IPS-18c (cell line): ENCODE measurements around the gene PPIL1.

Experiments
- H3K4me3 ChIP-seq: 2 replicates; pipeline ENCODE4 v1.7.0; 2013; ENCODE audit warnings: low read depth, mild to moderate bottlenecking, low read length, moderate library complexity; ENCODE audit not compliant: insufficient read depth
- H3K9me3 ChIP-seq: one replicate; pipeline ENCODE4 v1.6.1; 2013; ENCODE audit warnings: mild to moderate bottlenecking, low read length, moderate library complexity; ENCODE audit not compliant: control insufficient read depth, insufficient read depth

Gene PPIL1

DNA sequence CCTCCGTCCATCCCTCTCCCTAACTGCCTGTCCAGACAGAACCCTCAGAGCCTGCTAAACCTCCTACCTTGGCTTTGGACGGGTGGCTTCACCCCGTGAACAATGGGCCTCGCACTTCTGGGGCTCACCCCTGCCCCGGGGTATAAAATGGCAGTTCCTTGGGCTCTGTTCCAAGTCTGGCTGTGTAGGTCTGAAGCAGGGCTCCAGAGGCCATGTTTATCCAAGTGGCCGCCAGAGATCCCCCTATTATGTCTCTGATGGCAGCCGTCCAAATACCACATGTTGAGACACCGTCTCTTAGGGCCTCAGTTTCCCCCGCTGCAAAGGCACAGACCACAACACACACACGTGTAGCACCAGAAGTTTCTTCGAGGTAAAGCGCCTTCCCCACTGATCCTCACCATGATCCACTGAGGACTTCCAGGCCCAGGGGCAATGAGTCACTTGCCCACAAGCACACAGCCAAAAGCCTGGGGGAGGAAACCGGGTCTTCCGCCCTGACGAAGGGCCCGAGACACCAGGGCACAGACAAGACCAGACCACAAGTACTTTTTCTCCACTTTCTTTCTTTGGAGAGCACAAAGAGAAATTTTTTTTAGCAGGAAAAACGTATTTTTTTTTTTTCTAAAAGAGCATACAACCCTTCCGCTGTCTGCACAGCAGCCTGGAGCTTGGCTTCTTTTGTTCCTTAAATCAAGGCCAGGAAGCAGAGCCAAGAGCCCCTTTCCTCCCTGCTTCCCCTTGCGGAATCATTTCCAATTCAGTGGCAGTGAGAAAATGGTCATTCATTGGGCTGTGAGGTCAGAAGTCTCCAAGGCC is 47.1 kb downstream of the PPIL1 start:
- no peaks in the 10 kb centered on the region for H3K9me3 ChIP-seq
- no peak overlapping the region for H3K4me3 ChIP-seq

DNA sequence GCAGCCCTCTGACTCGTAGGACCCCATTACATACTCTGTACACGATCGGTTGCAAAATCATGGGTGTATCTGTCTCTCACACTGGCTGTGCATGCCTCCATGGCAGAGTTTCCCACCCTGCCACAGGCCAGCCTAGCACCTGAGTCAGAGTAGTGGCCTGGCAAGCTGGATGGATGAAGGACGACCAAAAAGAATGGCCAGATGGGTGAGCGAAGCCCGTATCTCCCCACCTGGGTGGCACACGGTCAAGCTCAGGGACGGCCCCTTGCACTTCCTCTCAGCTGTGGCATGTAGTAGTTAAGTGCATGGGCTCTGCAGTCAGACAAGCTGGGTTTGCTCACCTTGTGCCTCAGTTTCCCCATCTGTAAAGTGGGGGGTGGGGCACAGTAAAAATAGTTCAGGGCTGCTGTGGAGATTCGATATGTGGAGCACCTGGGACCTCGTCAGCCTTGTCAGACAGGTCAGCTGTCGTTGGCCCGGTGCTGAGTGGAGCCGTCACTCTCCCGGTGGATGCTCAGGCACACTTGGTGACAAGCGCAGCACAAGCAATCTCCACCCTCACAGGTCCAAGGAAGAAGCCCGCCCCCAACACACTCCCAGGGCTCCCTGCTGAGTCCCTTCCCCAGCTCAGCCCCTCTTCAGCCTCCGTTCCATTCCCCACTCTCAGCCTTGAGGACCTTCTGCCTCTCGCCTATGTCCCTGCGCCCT is 47.9 kb downstream of the PPIL1 start:
- H3K9me3 ChIP-seq = no peaks in the 10 kb centered on the region
- H3K4me3 ChIP-seq = no peak overlapping the region

DNA sequence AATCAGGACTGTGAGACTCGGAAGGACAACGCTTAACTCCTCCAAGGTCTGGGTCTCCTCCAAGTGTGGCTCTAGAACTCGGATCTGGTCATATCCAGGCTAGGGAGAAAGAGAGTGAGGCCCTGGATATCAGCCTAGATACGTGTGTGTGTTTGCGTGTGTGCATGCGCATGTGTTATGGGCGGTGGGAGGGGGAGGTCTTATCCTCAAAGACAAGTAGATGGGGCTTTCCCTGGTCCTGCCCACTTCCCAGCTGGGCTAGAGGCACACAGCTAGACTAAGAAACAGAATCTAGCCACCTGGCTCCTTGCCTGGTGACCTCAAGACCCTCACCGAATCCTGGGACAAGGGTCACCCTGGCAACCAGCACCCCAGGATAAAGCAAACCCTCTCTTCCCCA is 48.6 kb downstream of the PPIL1 start:
- Histone ChIP-seq H3K9me3 (no peaks in the 10 kb centered on the region), H3K4me3 (no peak overlapping the region)

DNA sequence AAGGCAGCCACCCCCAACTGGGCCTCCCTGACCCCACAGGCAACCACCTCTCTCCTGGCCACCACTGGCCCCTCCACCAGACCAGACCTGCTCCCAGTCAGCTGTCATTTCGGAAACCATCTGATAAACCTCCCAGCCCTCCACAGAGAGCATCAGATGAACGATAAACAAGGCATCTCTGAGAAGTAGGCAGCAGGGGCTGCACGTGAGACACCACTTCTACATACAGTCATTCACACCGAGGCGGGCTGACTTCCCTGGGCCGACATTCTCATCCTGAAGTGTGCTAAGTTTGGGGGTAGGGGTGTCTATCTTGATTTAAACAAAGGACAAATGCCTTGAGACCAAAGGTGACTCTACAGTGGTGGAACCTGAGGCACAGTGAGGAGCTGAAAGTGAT is 49.2 kb downstream of the PPIL1 start:
- Histone ChIP-seq H3K9me3 (no peaks in the 10 kb centered on the region), H3K4me3 (no peak overlapping the region)

DNA sequence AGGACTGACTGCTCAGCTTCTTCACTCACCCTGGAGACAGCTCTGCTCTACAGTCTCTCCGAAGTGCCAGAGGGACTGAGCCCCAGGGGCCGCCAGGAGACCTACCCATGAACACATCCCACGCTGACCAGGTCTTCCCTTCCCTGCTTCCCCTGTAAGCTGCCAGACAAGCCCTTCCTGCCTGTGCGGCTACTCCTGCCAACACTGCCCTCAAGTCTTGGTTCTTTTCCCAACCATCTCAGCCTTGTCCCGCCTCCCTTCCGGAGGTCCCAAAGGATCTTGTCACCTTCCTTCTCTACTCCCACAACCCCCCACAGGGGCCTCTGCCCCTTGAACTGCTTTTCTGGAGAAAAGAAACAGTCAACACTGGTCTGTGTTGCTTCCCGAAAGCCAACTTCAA is 50.4 kb downstream of the PPIL1 start:
- H3K4me3 ChIP-seq = no peak overlapping the region
- no peaks in the 10 kb centered on the region for H3K9me3 ChIP-seq

- H3K9me3 ChIP-seq = no peaks in the 10 kb centered on the region
- H3K4me3 ChIP-seq = no peak overlapping the region
These were observed 51.0 kb downstream of the PPIL1 start for GRCh38 chr6:36823421-36824096.

- Histone ChIP-seq H3K9me3 (no peaks in the 10 kb centered on the region), H3K4me3 (no peak overlapping the region)
These were observed 51.9 kb downstream of the PPIL1 start for GRCh38 chr6:36822506-36823269.

- Histone ChIP-seq H3K4me3 (no peak overlapping the region), H3K9me3 (no peaks in the 10 kb centered on the region)
These were observed 52.8 kb downstream of the PPIL1 start for GRCh38 chr6:36821581-36822335.

DNA sequence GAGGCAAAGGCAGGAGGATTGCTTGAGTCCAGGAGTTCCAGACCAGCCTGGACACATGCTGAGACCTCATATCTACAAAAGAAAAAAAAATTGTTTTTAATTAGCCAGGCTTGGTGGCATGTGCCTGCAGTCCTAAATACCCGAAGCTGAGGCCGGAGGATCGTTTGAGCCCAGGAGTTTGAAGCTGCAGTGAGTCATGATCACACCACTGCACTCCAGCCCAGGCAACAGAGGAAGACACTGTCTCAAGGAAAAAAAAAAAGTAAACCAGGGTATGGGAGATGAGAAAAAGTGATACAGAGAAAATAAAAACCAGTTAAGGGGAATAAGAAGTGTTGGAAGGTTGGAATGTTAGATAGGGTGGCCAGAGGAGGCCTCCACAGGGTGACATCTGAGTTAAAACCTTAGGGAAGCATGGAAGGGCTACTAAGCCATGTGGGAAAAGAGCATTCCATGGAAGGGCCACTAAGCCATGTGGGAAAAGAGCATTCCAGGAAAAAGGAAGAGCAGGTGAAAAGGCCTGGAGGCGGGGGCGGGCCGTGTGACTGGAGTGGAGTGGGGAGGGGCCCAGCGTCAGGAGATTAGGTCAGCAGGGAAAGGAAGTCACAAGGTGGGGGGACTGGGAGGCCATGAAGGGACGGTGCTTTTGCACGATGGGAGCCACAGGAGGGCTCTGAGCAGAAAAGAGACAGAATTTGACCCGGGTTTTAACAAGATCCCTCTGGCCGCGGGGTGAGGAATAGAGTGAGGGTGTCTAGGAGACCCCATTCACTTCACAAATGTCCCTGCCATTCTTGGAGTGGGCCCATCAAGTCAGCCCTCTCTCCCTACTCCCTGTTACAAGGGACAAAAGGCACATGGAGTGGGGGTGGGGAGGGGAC is 53.7 kb downstream of the PPIL1 start:
- Histone ChIP-seq H3K9me3 (no peaks in the 10 kb centered on the region), H3K4me3 (no peak overlapping the region)

DNA sequence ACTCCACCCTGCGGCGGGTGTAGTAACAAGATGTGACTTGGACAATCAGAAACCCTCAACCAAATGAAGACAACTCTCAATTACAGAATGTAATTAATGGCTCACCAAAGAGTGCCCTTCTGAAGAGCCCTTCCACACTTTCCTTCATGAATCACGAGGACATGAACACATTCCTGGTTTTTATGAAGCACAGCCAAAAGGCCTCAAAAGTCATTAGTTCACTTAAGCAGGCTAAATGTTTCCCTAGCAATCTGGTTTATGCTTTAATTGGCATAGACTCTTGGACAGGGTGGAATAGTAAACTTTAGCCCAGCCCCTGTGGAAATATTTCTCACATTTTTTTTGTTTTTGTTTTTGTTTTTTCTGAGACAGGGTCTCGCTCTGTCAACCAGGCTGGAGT is 55.8 kb downstream of the PPIL1 start:
- Histone ChIP-seq H3K4me3 (no peak overlapping the region), H3K9me3 (no peaks in the 10 kb centered on the region)

- no peak overlapping the region for H3K4me3 ChIP-seq
- no peaks in the 10 kb centered on the region for H3K9me3 ChIP-seq
These were observed 56.8 kb downstream of the PPIL1 start for GRCh38 chr6:36817847-36818246.

DNA sequence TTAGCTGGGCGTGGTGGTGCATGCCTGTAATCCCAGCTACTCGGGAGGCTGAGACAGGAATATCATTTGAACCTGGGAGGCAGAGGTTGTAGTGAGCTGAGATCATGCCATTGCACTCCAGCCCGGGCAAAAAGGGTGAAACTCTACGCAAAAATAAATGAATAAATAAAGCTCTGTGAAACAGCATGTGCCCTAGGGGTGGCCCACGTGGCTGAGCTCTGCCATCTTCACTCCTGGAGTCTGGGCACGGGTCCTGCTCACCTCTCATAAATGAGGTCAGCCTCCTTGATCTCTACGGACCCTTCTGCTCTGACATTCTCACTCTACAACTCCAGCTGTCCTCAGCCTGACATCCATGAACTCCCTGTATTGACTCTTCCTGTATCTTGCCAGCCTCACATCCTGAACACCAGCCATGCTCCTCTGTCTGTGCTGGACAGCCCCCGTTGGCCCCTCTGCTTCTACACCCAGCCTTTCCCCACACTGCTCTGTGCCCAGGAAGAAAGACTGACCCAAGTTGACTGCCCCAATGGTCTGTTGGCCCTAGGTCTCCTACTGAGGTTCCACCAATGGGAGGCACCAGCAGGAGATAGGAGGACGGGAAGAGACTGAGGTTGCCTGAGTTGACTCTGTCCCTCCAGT is 57.3 kb downstream of the PPIL1 start:
- Histone ChIP-seq H3K4me3 (no peak overlapping the region), H3K9me3 (no peaks in the 10 kb centered on the region)

DNA sequence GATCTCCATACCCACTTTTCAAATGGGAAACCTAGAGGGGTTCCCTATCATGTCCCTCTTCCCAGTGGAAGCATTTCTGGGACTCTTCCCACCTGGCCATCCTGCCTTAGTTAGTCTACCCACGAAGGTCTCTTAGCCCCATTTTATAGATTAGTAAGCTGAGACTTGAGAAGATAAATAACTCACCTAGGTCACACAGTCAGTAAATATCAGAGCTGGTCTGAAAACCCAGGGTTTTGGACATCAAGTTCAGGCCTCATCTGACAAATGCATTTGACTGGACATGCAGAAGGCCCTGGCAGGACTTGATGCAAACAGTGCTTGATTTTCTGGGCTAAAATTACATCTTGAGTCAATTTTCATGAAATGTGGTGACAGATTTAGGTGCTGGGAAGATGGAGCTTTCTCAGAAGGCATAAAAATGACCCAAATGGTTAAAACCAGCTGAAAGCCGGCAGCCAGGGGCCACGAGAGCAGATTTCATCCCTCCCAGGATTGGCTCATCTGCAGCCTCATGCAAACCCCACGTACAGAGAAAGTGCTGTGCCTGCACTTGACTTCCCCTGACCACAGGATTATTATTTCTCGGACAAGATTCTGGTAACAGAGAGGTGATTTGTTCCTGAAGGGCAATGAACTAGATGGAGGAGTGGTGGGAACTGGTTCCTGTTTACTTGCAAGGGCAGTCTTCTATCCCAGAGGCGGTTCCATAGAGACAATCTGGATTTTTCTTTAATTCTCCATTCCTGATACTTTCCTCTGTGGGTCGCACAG is 58.5 kb downstream of the PPIL1 start:
- no peaks in the 10 kb centered on the region for H3K9me3 ChIP-seq

GRCh38 chr6:36814249-36814648 is 60.4 kb downstream of the PPIL1 start:
- H3K9me3 ChIP-seq = no peaks in the 10 kb centered on the region
- H3K4me3 ChIP-seq = no peak overlapping the region

More for the DNA sequence above, 58.5 kb downstream of the PPIL1 start:
- no peak overlapping the region for H3K4me3 ChIP-seq

DNA sequence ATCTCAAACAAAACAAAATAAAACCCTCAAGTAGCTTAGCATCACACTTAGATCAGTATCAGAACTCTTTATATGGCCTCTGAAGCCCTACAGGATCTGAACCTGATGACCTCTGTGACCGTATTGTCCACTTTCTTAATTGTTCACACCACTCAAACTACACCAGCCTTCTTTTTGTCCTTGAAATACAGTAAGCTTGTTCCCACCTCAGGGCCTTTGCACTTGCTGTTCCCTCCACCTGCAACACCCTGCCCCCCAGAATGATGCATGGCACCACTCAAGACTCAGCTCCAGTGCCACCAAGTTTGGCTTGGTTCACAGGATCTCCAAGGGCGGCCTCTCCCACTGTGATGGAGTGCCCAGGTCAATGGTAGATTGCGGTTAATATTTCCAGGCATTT is 61.1 kb downstream of the PPIL1 start:
- Histone ChIP-seq H3K4me3 (no peak overlapping the region), H3K9me3 (no peaks in the 10 kb centered on the region)
